ENCODE data around the gene CCDC187.

DNA sequence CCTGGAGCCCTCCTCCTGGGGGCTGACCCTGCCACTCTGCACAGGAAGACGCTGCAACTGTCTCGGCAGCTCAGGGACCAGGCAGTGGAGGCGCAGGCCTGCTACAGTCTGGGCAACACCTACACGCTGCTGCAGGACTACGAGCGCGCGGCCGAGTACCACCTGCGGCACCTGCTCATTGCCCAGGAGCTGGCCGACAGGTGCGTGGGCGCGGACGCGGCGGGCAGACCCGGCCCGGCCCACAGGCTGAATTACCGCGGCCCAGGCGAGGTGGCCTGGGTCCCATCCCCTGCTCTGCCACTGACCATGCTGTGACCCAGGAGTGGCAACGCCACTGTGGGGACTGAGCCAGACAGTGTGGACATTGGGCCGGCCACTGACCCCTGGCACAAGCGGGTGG lies 34.6 kb upstream of the CCDC187 start:
- TF ChIP-seq, protein P1, sequence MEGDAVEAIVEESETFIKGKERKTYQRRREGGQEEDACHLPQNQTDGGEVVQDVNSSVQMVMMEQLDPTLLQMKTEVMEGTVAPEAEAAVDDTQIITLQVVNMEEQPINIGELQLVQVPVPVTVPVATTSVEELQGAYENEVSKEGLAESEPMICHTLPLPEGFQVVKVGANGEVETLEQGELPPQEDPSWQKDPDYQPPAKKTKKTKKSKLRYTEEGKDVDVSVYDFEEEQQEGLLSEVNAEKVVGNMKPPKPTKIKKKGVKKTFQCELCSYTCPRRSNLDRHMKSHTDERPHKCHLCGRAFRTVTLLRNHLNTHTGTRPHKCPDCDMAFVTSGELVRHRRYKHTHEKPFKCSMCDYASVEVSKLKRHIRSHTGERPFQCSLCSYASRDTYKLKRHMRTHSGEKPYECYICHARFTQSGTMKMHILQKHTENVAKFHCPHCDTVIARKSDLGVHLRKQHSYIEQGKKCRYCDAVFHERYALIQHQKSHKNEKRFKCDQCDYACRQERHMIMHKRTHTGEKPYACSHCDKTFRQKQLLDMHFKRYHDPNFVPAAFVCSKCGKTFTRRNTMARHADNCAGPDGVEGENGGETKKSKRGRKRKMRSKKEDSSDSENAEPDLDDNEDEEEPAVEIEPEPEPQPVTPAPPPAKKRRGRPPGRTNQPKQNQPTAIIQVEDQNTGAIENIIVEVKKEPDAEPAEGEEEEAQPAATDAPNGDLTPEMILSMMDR (IDR thresholded peaks at IDR 0.05): no peak
- TF ChIP-seq POLR2A (IDR thresholded peaks at IDR 0.05): no peak

Measured in uterus (tissue), 2 donors.